DMS114 treated with DMSO at 0.1 percent for 48 hours (cell line): ENCODE data around the gene RARA.
"Not testable (repeated sequence)": the region's sequence is repeated elsewhere in the genome, so short reads cannot be mapped to it uniquely, and the experiment has no call there.

Experiments
- DNase-seq: peaks from one replicate; lab custom pipeline; 2025; ENCODE audit not compliant: unreplicated experiment; lab: John Stamatoyannopoulos, UW

The RARA gene

DNA sequence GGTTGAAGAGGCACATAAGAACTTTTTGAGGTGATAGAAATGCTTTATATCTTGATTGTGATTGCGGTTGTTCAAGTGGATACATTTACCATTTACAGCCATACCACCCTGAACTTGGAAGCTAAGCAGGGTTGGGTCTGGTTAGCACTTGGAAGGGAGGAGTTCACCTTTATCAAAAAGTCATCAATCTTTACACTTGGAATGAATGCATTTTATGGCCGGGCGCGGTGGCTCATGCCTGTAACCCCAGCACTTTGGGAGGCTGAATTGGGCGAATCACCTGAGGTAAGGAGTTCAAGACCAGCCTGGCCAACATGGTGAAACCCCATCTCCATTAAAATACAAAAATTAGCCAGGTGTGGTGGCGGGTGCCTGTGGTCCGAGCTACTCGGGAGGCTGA, 65.0 kb downstream of the RARA start:
- DNase-seq = no peak

DNA sequence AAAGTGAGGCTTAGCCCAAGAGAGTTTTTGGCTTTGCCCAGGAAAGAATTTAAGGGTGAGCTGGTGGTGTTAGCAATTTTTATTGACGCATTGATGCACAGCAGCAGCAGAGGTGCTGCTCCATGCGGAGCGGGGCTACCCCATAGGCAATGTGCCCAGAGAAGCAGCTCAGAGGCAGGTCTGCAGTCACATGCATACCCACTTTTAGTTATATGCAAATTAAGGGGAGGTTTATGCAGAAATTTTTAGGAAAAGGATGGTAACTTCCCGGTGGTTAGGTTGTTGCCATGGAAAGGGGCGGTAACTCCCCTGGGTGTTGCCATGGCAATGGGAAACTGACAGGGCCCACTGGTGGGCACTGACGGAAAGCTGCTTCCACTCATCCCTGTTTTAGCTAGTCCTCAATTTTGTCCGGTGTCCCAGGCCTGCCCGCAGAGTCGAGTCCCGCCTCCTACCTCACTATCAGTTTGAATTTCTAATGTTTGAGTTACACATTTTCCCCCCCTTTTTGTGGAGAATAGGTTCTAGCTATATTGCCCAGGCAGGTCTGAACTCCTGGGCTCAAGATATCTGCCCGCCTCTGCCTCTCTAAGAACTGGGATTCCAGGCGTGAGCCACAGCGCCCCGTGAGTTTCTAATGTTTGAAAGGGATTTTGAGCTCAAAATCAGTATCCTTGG, 66.0 kb downstream of the RARA start:
- no peak for DNase-seq

DNA sequence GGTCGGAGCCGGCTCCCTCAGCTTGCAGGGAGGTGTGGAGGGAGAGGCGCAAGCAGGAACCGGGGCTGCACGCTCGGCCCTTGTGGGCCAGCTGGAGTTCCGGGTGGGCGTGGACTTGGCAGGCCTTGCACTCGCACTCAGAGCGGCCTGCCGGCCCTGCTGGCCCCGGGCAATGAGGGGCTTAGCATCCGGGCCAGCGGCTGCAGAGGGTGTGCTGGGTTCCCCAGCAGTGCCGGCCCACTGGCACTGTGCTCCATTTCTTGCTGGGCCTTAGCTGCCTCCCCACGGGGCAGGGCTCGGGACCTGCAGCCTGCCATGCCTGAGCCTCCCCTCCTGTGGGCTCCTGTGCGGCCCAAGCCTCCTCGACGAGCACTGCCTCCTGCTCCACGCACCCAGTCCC, 66.8 kb downstream of the RARA start:
- DNase-seq = not testable (repeated sequence)

DNA sequence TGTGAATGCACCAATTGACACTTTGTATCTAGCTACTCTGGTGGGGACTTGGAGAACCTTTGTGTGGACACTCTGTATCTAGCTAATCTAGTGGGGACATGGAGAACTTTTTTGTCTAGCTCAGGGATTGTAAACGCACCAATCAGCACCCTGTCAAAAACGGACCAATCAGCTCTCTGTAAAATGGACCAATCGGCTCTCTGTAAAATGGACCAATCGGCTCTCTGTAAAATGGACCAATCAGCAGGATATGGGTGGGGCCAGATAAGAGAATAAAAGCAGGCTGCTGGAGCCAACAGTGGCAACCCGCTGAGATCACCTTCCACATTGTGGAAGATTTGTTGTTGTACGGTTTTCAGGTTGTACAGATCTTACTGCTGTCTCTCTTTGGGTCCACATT, 67.6 kb downstream of the RARA start:
- not testable (repeated sequence) for DNase-seq

DNA sequence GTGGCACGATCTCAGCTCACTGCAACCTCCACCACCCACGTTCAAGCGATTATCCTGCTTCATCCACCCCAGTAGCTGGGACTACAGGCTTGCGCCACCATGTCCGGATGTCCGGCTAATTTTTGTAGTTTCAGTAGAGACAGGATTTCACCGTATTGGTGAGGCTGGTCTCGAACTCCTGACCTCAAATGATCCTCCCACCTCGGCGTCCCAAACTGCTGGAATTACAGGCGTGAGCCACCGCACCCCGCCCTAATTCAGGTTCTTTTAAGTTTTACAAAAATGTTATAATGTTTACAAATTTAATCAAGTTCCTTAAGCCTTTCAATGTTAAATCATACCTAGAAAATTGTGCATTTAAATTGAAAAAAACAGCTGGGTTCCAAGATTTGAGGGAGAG, 68.9 kb downstream of the RARA start:
- no peak for DNase-seq

DNA sequence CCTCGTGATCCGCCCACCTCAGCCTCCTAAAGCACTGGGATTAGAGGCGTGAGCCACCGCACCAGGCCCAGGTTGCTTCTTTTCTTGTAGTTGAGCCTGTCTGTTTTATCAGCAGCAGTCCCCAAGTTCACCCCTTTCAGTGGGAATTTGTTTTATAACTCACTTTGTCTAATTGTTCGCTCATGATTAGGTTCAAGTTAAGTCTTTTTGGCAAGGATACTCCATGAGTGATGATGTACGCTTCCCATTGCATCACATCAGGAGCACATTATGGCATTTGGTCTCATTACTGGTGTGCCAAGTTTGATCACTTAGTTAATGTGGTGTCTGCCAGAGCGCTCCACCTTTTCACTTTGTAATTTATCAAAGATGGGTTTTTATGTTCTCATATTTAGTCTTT, 70.0 kb downstream of the RARA start:
- DNase-seq = no peak

DNA sequence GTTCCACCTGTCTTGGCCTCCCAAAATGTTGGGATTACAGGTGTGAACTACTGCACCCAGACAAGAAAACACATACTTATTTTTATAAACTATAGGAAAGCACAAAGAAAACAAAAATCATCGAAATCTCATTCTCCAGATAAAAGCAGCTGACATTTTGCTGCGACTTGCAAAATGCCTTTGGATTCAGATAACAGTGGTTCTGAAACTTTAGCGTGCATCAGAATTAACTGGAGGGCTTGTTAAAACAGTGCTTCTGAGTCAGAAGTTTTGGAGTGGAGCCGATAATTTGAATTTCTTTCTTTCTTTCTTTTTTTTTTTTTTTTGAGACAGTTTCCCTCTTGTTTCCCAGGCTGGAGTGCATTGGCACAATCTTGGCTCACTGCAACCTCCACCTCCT, 73.3 kb downstream of the RARA start:
- no peak for DNase-seq

DNA sequence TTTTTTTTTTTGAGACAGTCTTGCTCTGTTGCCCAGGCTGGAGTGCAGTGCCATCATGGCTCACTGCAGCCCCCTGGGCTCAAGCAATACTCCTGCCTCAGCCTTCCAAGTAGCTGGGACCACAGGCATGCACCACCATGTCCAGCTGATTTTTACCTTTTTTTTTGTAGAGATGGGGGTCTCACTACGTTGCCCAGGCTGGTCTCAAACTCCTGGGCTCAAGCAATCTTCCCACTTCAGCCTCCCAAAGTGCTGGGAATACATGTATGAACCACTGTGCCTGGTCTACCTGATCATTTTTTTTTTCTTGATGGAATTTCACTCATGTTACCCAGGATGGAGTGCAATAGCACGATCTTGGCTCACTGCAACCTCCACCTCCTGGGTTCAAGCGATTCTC, 77.6 kb downstream of the RARA start:
- DNase-seq = not testable (repeated sequence)

DNA sequence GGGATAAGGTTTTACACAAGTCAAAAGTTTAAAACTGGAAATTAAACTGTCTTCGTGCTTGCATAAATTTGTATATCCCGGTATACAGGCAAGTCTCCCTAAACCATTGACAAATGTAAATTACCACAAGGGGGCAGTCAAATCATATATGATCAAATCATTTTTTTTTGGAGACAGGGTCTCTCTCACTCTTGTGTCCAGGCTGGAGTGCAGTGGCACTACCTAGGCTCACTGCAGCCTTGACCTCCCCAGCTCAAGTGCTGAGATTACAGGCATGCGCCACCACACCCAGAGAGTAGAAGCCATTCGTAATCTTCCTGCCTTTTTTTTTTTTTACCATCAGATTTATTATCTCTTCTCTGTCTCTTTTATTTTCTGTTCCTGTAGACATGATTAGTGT, 90.2 kb downstream of the RARA start:
- DNase-seq = peak; percentile 32

DNA sequence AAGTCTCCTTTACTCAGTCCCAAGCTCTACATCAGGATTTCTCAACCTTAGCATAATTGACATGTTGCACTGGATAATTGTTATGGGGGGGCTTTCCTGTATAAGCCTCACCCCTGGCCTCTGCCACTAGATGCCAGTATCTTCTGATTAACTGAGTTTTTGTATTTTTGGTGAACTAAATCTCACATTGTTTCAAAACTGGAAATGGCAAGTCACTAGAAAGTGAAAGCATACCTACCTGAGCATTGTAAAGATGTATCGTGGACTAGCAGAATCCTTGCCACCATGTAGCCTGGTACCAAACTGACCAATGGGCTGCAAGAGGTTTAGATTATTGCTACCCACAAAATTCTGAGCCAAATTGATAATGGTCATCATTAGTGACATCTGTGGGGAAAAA, 93.7 kb downstream of the RARA start:
- DNase-seq = no peak

DNA sequence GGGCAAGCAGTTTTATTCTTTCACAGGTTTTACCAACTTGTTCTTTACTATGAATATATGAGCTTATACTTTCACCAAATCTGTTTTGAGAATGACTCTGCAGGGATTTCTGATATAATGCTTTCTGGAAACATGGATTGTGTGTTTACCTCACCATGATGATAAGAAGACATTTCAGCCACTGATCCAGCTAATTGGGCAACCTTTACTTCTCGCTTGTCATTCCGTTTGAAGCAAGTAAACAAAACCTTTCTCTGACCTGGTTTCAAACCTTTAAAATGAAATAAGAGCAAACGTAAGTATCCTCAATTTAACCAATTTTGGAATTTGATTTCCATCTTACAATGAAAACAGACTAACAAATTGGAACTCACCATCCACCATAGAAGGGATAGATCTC, 95.0 kb downstream of the RARA start:
- DNase-seq = no peak
